HL-60/S4 treated with phorbol 12-myristate 13-acetate at 8.2 ng/mL for 4 days and 3 days (cell line): ENCODE measurements around the gene SPACA7.

Experiments
- in situ Hi-C: fragments of 300-500 bp; cut with MboI; formaldehyde crosslinking; loops from 2 replicates; pipeline ENCODE4 v1.15.0; 2022; ENCODE audit warnings: low sequenced_read_pairs

SPACA7 gene

GRCh38 chr13:112446867-112447266 is 70.7 kb downstream of the SPACA7 start:
- in situ Hi-C loops: no loop called here

DNA sequence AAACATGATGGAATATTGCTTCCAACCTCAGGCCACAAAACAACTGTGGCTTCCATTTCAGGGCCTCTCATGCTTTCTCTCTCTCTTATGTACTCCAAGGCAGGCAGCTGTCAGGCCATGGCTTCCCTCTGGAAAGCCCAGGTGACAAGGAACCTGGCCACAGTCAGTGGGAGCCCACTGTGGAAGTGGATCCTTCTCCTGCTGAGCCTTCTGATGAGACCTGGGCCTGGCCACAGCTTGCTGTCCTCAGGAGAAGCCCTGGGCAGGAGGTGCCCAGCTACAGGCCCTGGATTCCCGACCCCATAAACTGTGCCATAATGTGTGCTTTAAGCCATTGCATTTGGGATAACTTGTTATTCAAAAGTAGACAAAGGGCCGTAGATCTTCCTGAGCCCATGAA is 71.2 kb downstream of the SPACA7 start:
- in situ Hi-C loops: no loop called here

DNA sequence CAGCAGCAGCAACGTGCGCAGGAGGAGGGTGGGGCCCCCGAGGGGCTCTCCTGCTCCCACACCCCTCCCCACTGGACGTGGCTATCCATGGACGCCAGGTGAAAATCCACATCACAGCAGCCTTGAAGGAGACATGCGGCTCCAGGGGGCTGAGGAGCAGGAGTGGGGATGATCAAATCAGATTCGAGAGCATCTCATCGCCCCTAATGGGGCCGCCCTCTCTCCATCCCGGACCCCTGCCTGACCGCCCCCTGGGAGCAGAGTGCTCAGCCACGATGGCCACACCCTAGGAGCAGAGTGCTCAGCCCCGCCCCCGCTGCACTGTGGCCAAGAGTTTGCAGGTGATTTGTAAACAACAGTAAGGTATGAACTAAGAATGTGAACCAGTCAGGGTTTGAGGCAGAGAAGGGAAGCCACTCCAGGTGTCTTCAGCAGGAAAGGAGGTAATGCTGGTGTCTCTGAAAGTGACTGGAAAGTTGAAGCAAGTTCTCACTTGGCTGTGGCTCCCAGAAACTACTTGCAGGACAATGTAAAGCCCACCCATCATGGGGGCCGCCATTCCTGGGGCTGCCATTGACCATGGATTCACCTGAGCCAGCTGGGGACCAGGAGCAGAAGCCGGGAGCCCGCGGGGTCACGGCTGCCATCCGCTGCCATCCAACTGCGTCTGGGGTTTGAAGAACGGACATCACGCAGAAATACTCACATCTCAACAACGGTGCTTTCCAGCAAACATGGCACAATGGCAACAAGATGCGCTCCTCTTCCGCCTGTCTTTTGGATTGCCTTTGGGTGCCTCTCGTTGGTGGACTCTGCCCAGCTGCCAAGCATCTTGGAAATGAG is 71.8 kb downstream of the SPACA7 start:
- in situ Hi-C loops: no loop called here

DNA sequence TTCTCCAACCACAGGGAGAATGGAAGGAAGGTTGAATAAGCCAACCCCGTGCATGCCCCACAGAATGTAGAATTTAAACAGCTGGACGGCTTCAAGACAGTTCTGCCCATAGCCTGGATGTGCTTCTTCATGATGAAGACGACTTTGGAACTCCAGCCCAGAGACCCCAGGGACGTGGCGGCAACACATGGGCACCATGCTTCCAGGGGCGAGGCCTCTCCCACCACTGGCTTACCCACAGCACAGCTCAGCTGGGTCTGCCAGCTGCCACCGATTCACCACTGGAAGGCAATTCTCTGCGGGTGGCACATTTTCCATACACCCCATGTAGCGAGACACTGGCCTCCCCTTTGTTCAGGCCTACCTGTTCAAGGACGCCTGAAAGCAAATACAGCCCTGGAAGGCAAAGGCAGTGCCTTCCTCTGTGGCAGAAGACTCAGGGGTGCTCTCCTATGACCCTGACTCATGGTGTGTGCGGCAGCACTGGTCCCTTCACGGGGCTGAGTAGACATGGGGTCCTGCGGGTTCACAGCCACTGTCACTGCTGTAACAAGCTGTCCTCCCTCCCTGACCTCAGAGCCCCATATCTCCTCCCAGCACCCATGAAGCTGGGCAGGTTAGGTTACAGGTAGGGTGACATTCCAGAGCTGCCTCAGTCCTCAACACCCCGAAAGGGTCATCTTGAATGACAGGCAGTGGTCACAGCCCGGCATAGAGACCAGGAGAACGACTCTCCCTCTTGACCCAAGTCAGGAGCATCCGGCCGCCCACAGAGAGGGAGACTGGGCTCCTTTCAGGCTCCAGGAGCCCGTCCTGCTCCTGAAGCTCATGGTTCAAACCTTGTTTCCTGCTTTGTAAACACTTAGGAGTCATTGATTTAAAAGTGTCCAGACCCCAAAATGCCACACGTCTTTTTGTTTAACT is 72.7 kb downstream of the SPACA7 start:
- in situ Hi-C loops: no loop called here

- in situ Hi-C loops: no loop called here
These were observed 73.4 kb downstream of the SPACA7 start for GRCh38 chr13:112449545-112449930.

- in situ Hi-C loops: no loop called here
These were observed 74.2 kb downstream of the SPACA7 start for GRCh38 chr13:112450118-112450903.

GRCh38 chr13:112450904-112451240 is 74.7 kb downstream of the SPACA7 start:
- in situ Hi-C loops: no loop called here

GRCh38 chr13:112451512-112452379 is 75.6 kb downstream of the SPACA7 start:
- in situ Hi-C loops: no loop called here

GRCh38 chr13:112452380-112453206 is 76.4 kb downstream of the SPACA7 start:
- in situ Hi-C loops: no loop called here

DNA sequence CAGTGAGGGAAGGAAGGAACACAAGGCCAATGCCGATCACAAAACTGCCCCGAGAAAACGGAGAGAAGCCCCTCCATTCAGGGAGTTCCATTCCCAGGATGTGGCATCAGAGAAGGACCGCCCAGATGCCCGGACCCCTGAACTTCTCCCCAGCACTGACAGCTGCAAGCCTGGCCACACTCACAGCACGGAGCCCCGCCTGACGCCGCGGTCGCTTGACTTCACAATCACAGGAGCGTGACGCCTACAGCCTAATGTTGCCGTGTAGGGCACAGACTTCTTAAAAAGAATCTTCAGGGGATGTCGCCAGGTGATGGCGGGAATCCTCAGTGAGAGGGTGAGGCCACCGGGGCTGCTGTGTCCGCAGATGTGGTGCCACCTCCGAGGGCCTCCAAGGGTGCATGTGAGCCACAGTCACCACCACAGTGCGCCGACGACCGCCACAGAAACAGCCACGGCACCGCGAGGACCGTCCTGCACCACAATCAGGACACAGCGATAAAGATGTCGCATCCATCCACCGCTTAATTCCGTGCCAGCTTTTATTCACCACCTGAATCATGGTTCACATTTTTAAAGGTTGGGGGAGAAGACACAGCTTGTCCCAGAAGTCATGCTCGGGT is 77.2 kb downstream of the SPACA7 start:
- in situ Hi-C loops: no loop called here

DNA sequence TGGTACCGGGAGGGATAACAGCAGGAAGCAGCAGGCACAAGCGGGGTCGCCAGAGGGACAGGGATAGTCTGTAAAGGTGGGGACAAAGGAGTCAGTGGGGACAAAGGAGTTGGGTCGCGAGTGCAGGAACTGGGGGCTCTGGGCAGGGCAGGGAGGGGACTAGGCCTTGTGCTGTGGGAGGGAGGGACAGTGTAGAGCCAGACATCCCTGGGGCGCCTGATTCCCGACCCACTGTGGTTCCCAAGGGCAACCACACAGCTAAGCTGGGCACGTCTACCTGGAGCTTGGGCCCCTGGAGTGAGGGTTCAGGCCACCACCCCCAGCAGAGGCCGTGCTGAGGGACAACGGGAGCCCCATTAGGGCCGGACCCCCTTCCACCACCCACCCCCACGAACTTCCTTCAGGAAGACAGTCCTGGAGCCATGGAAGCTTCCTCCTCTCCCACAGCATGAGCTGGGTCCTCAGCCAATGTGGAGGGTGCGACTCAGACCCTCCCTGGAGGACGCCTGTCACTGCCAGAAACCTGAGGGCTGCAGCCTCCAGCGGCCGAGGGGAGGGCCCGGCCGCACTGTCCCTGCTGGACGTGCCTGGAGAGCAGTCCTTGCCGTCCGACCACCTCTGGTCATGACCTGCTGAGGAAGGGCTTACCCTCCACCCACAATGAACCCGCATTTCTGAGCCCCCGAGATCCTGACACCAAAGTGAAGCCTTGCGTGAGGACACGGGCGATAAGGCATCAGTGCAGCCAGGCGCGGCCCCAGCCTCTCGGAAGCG is 77.9 kb downstream of the SPACA7 start:
- in situ Hi-C loops: no loop called here

DNA sequence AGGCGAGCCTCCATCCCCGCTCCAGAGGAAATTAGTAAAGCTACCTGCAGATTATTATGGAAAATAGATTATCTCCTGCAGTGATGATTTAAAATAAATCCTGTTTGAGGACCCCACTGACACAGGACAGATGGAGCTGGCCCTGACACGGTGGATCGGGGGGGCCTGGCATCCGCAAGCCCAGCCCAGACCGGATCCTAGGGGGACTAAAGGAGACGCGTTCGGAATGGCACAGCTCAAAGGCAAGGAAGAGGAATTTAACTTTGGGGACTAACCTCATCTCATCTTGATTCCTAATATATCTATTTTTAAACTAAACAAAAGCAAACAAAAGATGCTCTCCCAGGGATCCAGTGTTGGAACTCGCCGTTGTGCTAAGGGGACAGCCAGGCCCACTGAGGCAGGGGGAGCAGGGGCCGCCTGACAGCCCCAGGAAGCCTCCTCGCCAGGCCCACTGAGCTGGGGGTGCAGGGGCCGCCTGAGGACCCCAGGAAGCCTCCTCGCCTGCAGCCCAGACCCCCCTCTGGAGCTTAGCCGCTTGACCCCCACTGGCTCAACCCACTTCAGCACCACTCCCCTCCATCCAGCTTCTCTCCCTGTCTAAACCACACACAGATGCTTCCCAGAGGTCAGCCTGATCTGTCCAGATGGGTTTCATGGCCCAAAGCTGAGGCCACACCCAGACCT is 78.6 kb downstream of the SPACA7 start:
- in situ Hi-C loops: no loop called here

DNA sequence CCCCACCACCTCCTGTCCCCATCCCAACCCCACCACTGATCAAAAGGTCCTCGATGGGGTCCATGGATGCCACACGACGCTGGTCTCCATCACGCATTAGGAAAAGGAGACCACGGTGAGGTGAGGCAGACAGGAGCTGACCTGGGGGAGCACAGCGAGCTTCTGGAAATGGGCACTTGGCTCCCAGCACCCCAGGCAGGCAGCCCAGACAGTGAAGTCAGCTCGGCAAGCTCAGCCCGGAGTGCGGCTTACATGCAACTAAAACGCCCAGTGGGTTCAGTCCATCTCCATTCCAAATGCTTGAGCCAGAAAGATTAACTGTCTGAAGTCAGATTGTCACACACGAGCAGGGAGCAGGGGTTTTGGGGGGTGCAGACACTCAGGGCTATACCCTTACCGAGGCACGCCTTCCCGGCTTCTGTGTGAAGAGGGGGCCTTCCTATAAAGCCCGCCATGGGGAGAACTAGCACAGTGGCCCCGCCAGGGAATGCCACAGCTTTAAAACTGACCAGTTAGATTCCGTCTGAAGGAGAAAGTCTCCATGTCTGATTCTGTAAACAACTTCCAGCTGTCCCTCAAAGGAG is 79.4 kb downstream of the SPACA7 start:
- in situ Hi-C loops: no loop called here

GRCh38 chr13:112456138-112457056 is 80.2 kb downstream of the SPACA7 start:
- in situ Hi-C loops: no loop called here

DNA sequence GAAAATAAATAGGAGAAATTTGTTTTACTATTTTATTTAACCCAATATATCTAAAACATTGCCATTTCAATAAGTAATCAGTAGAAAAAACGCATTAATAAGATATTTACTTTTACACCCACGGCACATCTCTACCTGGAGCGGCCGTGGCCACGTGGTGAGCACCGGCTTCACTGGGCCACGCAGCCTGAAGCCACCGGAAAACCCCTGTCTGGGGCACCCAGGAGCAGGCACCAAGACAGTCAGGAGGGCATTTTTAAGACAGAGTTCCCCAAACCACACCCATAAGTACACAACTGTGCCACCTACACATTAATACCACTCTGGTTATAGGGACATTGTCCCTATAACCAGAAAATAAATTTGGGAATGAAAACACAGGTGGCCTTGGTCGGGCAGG is 80.9 kb downstream of the SPACA7 start:
- in situ Hi-C loops: no loop called here

- in situ Hi-C loops: no loop called here
These were observed 81.3 kb downstream of the SPACA7 start for GRCh38 chr13:112457485-112457884.
